HCEC 1CT (cell line): Measurements from ENCODE around the gene TOPORS.

ENCODE experiments used
- DNase-seq: peaks from one replicate; pipeline ENCODE4 v3.0.0-alpha.2; 2017

The TOPORS gene

GRCh38 chr9:32501868-32502267, 50.5 kb downstream of the TOPORS start:
- DNase-seq, result no peak

GRCh38 chr9:32500768-32501167, 51.6 kb downstream of the TOPORS start:
- peak; percentile 83 for DNase-seq

GRCh38 chr9:32497921-32498320, 54.5 kb downstream of the TOPORS start:
- no peak for DNase-seq

GRCh38 chr9:32490601-32491000, 61.8 kb downstream of the TOPORS start:
- no peak for DNase-seq
